ENCODE results near the gene HSD17B7. TPM values are rescaled to one million over a fixed set of nuclear protein-coding genes. Genes with fewer than 3 reads are reported as not detected.

The HSD17B7 gene
- total RNA-seq, 1 donor from 2014 or later: 6.5 TPM

GRCh38 chr1:162753998-162754585 is 36.4 kb upstream of the HSD17B7 start:
- Mint-ChIP-seq H3K27ac (ENCODE audit: unreplicated experiment) (no peak overlapping the region), H3K27me3 (ENCODE audit: unreplicated experiment) (no peaks in the 10 kb centered on the region), H3K9me3 (ENCODE audit: unreplicated experiment) (no peaks in the 10 kb centered on the region), H3K36me3 (ENCODE audit: unreplicated experiment) (peaks cover 14% of the 10 kb centered on the region), H3K4me1 (ENCODE audit: unreplicated experiment) (no peaks in the 10 kb centered on the region), H3K4me3 (ENCODE audit: unreplicated experiment) (no peak overlapping the region)
- TF ChIP-seq CTCF (IDR thresholded peaks at IDR 0.05): no peak
- DNase-seq (ENCODE audit: extremely low spot score, unreplicated experiment): no peak

DNA sequence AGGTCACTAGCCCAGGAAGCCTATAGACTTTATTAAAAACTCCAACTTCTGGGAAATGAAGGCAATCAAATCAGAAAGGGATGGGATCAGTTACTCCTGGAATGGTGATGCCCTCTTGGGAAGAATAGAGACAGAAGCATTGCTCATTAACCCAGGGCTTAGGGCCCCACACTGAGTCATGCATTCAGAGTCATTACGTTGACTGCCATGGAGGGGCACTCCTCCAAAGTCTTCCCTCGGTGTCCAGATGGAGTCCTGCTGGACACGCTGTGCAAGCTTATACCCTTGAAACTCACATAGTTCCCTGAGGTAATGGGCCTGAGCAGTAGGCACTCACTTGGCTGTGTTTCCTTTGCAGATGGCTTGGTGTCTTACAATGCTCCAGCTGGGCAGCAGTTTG is 35.2 kb upstream of the HSD17B7 start:
- TF ChIP-seq CTCF (IDR thresholded peaks at IDR 0.05): no peak
- Mint-ChIP-seq H3K9me3 (ENCODE audit: unreplicated experiment) (no peaks in the 10 kb centered on the region), H3K4me1 (ENCODE audit: unreplicated experiment) (no peaks in the 10 kb centered on the region), H3K4me3 (ENCODE audit: unreplicated experiment) (no peak overlapping the region), H3K36me3 (ENCODE audit: unreplicated experiment) (peaks cover 23% of the 10 kb centered on the region), H3K27me3 (ENCODE audit: unreplicated experiment) (no peaks in the 10 kb centered on the region), H3K27ac (ENCODE audit: unreplicated experiment) (no peak overlapping the region)
- no peak for DNase-seq (ENCODE audit: extremely low spot score, unreplicated experiment)

- Mint-ChIP-seq H3K27me3 (ENCODE audit: unreplicated experiment) (no peaks in the 10 kb centered on the region), H3K36me3 (ENCODE audit: unreplicated experiment) (peaks cover 34% of the 10 kb centered on the region), H3K27ac (ENCODE audit: unreplicated experiment) (no peak overlapping the region), H3K4me3 (ENCODE audit: unreplicated experiment) (no peak overlapping the region), H3K9me3 (ENCODE audit: unreplicated experiment) (no peaks in the 10 kb centered on the region), H3K4me1 (ENCODE audit: unreplicated experiment) (no peaks in the 10 kb centered on the region)
- DNase-seq (ENCODE audit: extremely low spot score, unreplicated experiment): no peak
- TF ChIP-seq CTCF (IDR thresholded peaks at IDR 0.05): no peak
Observed at GRCh38 chr1:162756523-162756922, 34.0 kb upstream of the HSD17B7 start.

DNA sequence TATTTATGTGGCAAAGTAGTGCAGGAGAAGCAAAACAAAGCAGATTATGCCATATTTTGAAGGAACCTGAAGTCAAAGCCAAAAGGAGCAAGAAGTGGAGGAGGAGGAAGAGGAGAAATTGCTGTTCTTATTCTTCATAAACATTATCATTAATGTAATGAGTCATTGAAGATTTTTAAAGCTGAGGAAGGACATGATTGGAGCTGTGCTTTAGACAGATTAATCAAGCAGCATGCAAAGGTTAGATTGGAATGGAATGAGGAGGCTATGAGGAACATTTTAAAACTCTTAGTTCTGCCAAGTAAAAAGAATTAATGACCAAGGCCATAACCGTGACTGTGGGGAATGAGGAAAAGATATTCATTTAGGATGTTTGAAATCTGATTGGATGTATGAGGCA is 33.0 kb upstream of the HSD17B7 start:
- H3K4me1 Mint-ChIP-seq (ENCODE audit: unreplicated experiment): no peaks in the 10 kb centered on the region
- no peaks in the 10 kb centered on the region for H3K27me3 Mint-ChIP-seq (ENCODE audit: unreplicated experiment)
- no peaks in the 10 kb centered on the region for H3K9me3 Mint-ChIP-seq (ENCODE audit: unreplicated experiment)
- no peak for TF ChIP-seq CTCF (IDR thresholded peaks at IDR 0.05)
- no peak overlapping the region for H3K4me3 Mint-ChIP-seq (ENCODE audit: unreplicated experiment)
- no peak overlapping the region for H3K27ac Mint-ChIP-seq (ENCODE audit: unreplicated experiment)
- no peak for DNase-seq (ENCODE audit: extremely low spot score, unreplicated experiment)
- peaks cover 40% of the 10 kb centered on the region for H3K36me3 Mint-ChIP-seq (ENCODE audit: unreplicated experiment)

DNA sequence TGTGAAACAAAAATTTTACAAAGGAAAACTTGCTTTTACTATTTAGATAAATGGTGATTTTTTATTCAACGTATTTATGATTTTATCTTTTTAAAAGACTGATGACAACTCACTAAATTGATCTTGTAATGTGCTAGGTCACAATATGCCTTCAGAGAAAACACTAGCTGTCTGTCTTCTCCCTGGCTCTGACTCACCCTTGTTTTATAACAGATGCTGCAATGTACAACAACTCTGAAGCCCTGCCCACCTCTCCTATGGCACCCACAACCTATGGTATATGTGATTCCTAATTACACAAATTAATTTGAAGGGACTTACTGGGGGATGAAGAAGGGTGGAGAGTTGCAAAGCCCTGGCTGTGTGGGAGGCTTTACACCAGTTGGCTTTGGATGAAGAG is 24.7 kb upstream of the HSD17B7 start:
- H3K9me3 Mint-ChIP-seq (ENCODE audit: unreplicated experiment): no peaks in the 10 kb centered on the region
- H3K4me1 Mint-ChIP-seq (ENCODE audit: unreplicated experiment): no peaks in the 10 kb centered on the region
- TF ChIP-seq CTCF (IDR thresholded peaks at IDR 0.05): no peak
- peaks cover 68% of the 10 kb centered on the region for H3K36me3 Mint-ChIP-seq (ENCODE audit: unreplicated experiment)
- H3K27me3 Mint-ChIP-seq (ENCODE audit: unreplicated experiment): no peaks in the 10 kb centered on the region
- H3K27ac Mint-ChIP-seq (ENCODE audit: unreplicated experiment): no peak overlapping the region
- no peak for DNase-seq (ENCODE audit: extremely low spot score, unreplicated experiment)
- H3K4me3 Mint-ChIP-seq (ENCODE audit: unreplicated experiment): no peak overlapping the region
